DMS153 treated with DMSO at 0.1 percent for 48 hours (cell line): Measurements from ENCODE around the gene FASTKD2.
"Not testable (repeated sequence)": the region's sequence is repeated elsewhere in the genome, so short reads cannot be mapped to it uniquely, and the experiment has no call there.

ENCODE experiments used
- DNase-seq: peaks from one replicate; lab custom pipeline; 2025; ENCODE audit not compliant: unreplicated experiment; lab: John Stamatoyannopoulos, UW

The FASTKD2 gene

DNA sequence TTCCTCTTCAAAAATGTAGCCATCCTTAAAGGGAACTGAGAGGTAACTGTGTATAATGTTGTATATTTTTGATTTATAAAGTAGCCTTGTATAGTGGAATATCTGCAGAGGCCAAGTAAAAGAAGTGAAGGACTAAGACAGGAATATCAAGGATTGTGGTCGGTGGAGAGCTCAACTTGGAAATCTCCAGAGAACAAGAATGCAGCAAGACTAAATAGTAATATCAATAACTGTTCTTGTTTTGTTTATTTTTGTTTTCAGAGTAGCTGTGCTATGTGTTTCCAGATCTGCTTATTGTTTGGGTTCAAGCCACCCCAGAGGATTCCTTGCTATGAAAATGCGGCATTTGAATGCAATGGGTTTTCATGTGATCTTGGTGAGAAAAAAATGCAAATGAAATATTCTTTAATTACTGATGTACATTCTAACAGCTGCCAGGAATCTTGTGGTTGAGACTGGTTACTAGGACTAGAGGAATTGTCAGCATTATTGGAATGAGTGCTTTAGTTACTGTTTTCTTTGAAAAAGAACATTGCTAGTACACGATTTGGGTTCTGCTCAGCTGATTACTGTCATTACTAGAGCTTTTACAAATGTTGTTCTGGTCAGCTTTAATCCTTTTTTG, 25.0 kb downstream of the FASTKD2 start:
- no peak for DNase-seq

DNA sequence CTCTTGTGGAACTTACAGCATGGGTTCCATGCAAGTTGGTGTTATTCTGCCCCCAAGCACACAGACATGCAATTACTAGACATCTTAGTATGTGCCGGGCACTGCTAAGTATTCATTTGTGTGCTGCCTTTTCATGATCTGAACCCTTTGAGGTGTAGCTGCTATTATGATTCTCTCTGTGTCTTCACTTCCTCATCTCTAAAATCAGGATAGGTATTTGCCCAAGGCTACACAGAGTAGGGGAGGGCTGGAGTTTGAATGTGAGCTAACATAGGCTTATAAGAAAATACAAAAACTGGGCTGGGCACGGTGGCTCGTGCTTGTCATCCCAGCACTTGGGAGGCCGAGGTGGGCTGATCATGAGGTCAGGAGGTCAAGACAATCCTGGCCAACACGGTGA, 27.2 kb downstream of the FASTKD2 start:
- no peak for DNase-seq

- no peak for DNase-seq
Measured at GRCh38 chr2:206797376-206797775, 32.0 kb downstream of the FASTKD2 start.

DNA sequence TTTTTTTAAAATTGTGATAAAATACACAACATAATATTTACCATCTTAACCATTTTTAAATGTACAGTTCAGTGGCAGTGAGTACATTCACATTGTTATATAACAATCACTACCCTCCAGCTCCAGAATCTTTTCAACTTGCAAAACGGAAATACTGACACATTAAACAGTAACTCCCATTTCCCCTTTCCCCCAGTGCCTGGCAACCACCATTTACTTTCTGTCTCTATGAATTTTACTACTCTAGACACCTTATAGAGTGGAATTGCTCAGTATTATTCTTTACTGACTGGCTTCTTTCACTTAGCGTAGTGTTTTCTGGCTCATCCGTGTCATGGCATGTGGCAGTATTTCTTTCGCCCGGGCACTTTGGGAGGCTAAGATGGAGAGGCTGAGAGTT, 32.6 kb downstream of the FASTKD2 start:
- no peak for DNase-seq

- no peak for DNase-seq
Measured at GRCh38 chr2:206799083-206799482, 33.7 kb downstream of the FASTKD2 start.

- peak; percentile 49 for DNase-seq
Measured at GRCh38 chr2:206800506-206801417, 35.4 kb downstream of the FASTKD2 start.

DNA sequence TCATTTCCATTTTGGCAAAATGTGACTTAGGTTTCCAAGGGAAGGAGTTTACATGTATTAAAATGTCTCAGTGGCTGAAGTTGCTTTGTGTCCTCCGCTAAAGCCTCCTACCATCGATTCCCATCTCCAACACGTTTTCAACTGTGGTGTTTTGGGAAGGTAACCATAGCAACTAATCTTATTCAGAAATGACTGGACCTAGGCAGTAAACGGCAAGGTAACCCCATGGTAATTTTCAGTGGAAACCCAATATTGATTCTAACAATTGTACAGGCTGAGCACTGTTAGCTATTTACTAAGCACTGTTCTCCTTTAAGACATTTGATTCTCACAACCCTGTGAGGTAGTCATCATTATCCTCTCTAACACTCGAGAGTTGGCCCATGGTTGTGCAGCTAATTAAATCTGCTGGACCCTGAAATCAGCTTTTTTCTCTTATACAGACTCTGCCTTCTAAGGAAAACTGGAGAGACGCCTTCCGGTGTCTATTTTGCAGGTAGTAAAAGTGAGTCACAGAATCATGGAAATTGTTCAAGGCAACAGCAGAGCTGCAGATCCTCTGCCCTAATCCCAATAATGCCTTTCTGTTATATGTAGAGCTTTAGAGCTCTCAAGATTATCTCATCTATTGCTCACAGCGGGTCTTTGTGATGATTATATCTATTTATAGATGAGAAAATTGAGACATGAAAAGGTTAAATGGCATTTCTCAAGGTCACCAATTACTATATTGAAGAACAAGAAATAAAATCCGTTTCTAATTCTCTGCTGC, 36.2 kb downstream of the FASTKD2 start:
- DNase-seq, result no peak

- no peak for DNase-seq
Measured at GRCh38 chr2:206802654-206803514, 37.5 kb downstream of the FASTKD2 start.

DNA sequence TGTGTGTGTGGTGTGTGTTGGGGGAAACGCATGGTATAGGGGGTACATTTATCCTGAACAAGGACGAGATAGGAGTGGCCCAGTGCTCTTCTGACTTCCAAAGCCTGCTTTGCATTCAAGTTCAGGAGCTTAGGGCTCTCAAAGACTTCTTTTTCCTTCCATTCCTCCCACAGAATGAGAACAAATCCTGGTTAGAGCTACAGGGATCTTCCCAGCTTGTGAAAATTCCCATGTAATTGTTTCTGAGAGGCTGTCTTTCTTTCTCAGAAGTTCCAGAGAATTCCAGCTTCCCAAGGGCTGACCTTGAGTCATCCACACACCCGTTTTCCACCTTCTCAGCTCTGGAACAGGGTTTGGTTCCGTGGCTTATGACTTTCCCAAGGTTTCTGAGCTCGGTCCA, 38.9 kb downstream of the FASTKD2 start:
- no peak for DNase-seq

GRCh38 chr2:206805887-206806607, 40.6 kb downstream of the FASTKD2 start:
- no peak for DNase-seq

DNA sequence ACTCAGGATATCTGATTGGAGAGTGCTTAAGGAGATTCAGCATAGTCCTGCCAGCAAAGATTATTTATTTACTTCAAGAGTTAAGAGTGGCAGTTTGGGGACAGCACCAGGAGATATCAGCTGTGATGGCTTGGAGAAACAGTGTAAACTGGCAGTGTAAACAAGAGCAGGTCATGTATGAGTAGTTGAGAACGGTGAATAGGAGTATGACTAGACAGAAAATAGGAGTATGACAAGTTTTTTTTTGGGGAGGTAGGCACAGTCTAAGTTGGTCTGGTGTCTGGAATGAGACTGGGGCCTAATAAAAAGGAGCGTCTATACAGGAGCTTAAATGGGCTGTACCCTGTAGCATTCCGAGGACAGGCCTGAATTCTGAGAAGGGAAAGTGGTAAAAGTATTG, 42.2 kb downstream of the FASTKD2 start:
- DNase-seq, result not testable (repeated sequence)

DNA sequence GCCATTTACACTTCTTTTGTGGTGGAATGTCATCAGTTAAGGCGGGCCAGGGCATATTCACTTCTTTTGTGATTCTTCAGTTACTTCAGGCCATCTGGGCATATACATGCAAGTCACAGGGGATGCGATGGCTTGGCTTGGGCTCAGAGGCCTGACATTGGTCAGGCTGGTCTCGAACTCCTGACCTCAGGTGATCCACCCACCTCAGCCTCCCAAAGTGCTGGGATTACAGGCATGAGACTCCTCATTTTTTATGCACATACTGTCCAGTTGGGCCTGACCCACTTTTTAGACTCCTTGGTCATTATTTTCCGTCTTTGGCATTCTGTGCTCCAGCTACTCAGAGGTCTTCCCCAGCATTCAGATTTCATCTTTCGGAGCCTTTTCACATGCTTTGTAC, 47.1 kb downstream of the FASTKD2 start:
- not testable (repeated sequence) for DNase-seq

- no peak for DNase-seq
Measured at GRCh38 chr2:206814498-206814897, 49.1 kb downstream of the FASTKD2 start.

DNA sequence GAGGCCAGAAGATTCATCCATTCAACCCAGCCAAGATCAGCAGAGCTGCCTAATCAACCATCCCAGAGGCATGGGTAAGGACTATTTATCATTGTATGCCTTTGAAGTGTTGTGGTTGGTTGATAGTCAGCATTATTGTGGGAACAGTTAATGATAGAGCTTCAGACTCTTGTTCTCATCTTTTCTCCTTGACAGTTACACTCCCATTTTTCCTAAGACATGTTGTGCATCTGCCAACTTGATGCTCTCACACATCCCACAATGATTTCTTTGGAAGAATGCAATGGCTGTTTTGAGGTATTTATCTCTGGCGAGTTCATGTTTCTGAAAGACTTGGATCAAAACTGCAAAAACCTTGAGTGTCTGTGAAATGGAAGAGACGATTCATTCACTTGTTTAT, 55.4 kb downstream of the FASTKD2 start:
- no peak for DNase-seq

DNA sequence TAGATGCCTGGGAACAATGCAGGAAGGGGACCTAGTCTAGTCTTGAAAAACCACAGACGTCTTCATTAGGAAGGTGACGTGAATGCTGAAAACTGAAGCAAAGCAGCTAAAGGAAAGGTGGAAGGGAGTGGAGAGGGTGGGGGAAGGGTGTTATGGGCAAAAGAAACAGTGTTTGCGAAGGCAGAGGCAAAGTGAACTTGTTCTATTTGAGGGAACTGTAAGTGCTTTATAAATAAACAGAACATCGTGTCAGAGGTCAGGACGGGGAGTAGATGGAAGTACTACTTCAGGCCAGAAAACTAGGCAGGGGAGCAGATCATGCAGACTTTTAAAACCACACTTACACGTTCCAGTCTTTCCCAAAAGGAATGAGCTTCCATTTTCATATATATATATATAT, 57.8 kb downstream of the FASTKD2 start:
- DNase-seq, result no peak

DNA sequence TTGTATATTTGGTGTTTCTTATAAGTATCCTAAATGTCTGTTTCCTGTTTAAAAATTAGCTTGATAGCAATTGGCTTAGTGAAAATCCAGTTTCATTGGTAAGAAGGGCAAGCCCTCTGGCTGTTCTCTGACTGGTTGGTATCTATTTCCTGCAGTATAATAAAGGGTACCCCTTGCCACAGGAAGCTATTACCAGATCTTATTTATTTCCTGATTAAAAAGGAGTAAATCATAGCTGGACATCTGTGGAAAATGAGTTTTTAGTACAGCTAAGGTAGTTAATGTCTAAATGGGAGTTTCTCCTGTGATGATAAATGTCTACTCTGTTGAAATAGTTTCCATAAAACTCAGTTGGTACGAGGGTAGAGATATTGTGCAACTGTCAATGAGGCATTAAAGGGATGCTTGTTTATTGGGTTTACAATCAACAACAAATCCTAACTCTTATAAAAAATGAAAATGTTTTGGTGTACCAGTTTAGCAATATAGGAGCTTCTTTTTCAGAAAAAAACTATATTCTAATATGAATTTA, 58.7 kb downstream of the FASTKD2 start:
- DNase-seq, result no peak

GRCh38 chr2:206824993-206825392, 59.6 kb downstream of the FASTKD2 start:
- DNase-seq, result no peak

DNA sequence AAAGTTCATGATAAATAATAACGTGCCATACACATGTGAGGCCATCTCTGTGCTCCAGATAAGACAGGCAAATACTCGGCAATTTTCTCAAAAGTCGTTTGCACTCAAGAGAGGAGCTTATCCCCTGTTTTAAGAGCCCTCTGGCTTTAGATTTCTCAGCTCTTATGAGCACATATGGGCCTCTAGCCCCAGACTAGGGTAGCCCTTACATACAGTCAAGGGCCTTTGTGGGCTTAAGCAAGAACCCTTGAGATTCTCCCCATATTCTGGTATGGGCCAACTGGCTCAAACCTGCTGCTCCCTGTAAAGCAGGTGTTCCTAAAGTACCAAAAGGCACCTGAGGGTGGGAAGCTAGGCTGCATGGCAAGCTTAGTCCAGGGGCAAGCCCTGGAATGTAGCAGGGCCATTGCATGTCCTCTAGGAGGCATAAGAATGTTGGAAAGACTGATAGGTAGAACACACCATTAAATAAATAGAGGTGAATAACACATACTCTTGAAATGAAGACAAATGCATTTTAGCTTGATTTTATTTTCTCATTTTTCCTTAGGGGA, 66.1 kb downstream of the FASTKD2 start:
- no peak for DNase-seq

- no peak for DNase-seq
Measured at GRCh38 chr2:206832873-206833272, 67.5 kb downstream of the FASTKD2 start.

DNA sequence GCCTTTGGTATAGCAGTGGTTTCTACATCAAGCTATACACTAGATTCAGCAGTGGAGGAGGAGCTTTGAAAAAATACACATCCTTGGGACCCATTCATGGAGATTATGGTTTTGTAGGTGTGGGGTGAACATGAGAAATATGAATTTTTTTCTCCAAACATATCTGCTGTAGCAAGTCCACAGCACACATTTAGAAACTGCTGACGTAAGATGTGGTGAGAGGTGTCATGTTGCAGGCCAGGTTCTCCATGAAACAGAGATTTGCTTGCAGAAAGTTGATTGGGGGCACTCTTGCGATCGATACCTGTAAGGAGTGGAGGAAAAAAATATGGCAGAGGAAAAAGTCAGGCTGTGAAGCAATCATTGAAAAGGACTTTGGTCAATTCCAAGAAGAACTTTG, 67.9 kb downstream of the FASTKD2 start:
- DNase-seq, result no peak
